ENCODE data around the gene HSP90B1. TPM values are rescaled to one million over a fixed set of nuclear protein-coding genes. Genes with fewer than 3 reads are reported as not detected.

HSP90B1 gene
- polyA plus RNA-seq, 1 of the 3 experiments (the other 2 are of a cell fraction), result 420 TPM

DNA sequence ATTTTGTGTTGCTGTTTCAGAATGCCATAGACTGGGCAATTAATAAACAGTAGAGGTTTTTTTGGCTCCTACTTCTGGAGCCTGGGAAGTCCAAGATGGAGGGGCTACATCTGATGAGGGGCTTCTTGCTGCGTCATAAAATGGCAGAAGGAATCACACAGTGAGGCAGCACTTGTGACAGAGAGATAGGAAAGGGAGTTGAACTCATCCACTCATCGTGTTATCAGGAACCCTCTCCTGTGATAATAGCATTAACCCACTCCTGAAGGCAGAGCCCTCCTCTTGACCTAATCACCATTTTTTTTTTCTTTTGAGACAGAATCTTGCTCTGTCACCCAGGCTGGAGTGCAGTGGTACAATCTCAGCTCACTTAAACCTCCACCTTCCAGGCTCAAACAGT is 45.2 kb downstream of the HSP90B1 start:
- WGBS (ENCODE audit: low lambda C conversion rate), result 77% methylated on average over 2 of the region's 2 CpGs
- H3K36me3 ChIP-seq (replicated peaks in 1 of 2; ENCODE audit: control insufficient read depth in 1 of 2, insufficient read depth in 2 of 2, low read length in 1 of 2), result peaks cover 20 to 37% of the 10 kb centered on the region in 2 experiments
- TF ChIP-seq, protein P1, sequence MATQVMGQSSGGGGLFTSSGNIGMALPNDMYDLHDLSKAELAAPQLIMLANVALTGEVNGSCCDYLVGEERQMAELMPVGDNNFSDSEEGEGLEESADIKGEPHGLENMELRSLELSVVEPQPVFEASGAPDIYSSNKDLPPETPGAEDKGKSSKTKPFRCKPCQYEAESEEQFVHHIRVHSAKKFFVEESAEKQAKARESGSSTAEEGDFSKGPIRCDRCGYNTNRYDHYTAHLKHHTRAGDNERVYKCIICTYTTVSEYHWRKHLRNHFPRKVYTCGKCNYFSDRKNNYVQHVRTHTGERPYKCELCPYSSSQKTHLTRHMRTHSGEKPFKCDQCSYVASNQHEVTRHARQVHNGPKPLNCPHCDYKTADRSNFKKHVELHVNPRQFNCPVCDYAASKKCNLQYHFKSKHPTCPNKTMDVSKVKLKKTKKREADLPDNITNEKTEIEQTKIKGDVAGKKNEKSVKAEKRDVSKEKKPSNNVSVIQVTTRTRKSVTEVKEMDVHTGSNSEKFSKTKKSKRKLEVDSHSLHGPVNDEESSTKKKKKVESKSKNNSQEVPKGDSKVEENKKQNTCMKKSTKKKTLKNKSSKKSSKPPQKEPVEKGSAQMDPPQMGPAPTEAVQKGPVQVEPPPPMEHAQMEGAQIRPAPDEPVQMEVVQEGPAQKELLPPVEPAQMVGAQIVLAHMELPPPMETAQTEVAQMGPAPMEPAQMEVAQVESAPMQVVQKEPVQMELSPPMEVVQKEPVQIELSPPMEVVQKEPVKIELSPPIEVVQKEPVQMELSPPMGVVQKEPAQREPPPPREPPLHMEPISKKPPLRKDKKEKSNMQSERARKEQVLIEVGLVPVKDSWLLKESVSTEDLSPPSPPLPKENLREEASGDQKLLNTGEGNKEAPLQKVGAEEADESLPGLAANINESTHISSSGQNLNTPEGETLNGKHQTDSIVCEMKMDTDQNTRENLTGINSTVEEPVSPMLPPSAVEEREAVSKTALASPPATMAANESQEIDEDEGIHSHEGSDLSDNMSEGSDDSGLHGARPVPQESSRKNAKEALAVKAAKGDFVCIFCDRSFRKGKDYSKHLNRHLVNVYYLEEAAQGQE (IDR thresholded peaks at IDR 0.05; ENCODE audit: low read depth, low read length), result no peak
- no peak for TF ChIP-seq RCOR1 (IDR thresholded peaks at IDR 0.05; ENCODE audit: low read length)
- TF ChIP-seq YY1 (IDR thresholded peaks at IDR 0.05; ENCODE audit: low read depth), result no peak
- TF ChIP-seq RXRA (IDR thresholded peaks at IDR 0.05; ENCODE audit: borderline replicate concordance, low read depth), result no peak
- TF ChIP-seq, protein P2, sequence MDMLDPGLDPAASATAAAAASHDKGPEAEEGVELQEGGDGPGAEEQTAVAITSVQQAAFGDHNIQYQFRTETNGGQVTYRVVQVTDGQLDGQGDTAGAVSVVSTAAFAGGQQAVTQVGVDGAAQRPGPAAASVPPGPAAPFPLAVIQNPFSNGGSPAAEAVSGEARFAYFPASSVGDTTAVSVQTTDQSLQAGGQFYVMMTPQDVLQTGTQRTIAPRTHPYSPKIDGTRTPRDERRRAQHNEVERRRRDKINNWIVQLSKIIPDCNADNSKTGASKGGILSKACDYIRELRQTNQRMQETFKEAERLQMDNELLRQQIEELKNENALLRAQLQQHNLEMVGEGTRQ (IDR thresholded peaks at IDR 0.05; ENCODE audit: borderline replicate concordance, low read depth, low read length), result no peak
- no peak for TF ChIP-seq CHD2 (IDR thresholded peaks at IDR 0.05; ENCODE audit: low read length, partially characterized antibody)

DNA sequence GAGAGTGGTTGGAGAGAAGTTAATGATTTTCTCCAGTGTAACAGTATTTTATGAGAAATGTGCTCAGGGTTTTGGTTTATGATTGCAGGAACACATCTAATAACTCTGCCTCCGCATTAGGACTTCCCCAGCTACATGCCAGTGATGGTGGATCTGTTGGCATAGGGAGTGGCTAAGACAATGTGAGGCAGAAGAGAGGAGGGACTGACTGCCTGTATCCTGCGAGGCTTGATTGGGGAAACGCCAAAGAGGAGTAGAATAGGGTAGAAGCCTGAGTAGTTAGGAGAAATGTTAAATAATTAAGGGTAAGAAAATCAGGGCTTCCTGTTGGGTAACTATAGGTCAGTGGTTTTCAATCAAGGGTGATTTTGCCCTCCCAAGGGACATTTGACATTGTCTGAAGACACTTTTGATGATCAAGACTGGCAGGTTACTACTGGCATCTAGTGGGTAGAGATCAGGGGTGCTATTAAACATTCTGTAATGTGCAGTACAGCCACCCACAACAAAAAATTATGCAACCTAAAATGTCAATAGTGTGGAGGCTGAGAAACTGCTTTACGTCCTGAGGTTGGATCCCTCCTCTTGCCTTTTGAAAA is 48.3 kb downstream of the HSP90B1 start:
- no peak overlapping the region for H3K4me3 ChIP-seq (ENCODE audit: low read depth in 2 of 2, low read length in 1 of 2)
- no peaks in the 10 kb centered on the region for H3K9me3 ChIP-seq
- H3K4me1 ChIP-seq (ENCODE audit: control insufficient read depth in 1 of 2, insufficient read depth in 2 of 2, low read depth in 1 of 2, low read length in 1 of 2), result no peaks in the 10 kb centered on the region
- H3K79me2 ChIP-seq (ENCODE audit: insufficient read depth), result peaks cover 69% of the 10 kb centered on the region
- no peak overlapping the region for H3K27ac ChIP-seq (ENCODE audit: low read depth in 2 of 2, low read length in 1 of 2)
- no peak overlapping the region for H2AFZ ChIP-seq (ENCODE audit: low read depth)
- DNase-seq, result no peak
- ChIA-PET CTCF (no interaction called here), POLR2A (no interaction called here)
- H3F3A ChIP-seq (replicated peaks; ENCODE audit: insufficient read depth), result peaks cover 26% of the 10 kb centered on the region
- no peak overlapping the region for H3K4me2 ChIP-seq
- no peak overlapping the region for H3K9ac ChIP-seq
- H3K27me3 ChIP-seq (ENCODE audit: insufficient read depth), result no peaks in the 10 kb centered on the region
- H3K9me2 ChIP-seq, result no peaks in the 10 kb centered on the region
- 92% methylated on average over 4 of the region's 4 CpGs for WGBS (ENCODE audit: low lambda C conversion rate)
- no peaks in the 10 kb centered on the region for H4K20me1 ChIP-seq (ENCODE audit: insufficient read depth)
- peaks cover 44 to 63% of the 10 kb centered on the region in 2 experiments for H3K36me3 ChIP-seq (replicated peaks in 1 of 2; ENCODE audit: control insufficient read depth in 1 of 2, insufficient read depth in 2 of 2, low read length in 1 of 2)
- TF ChIP-seq JUND (IDR thresholded peaks at IDR 0.05), result no peak
- TF ChIP-seq CHD2 (IDR thresholded peaks at IDR 0.05; ENCODE audit: low read length, partially characterized antibody), result no peak
- TF ChIP-seq SMC3 (IDR thresholded peaks at IDR 0.05; ENCODE audit: low read depth, low read length), result no peak
- no peak for TF ChIP-seq GABPA (IDR thresholded peaks at IDR 0.05; ENCODE audit: low read depth)
- TF ChIP-seq EZH2phosphoT487 (IDR thresholded peaks at IDR 0.05; ENCODE audit: borderline replicate concordance, low read depth), result no peak
- no peak for TF ChIP-seq FOXM1 (IDR thresholded peaks at IDR 0.05; ENCODE audit: low read depth)
- TF ChIP-seq, protein P3, sequence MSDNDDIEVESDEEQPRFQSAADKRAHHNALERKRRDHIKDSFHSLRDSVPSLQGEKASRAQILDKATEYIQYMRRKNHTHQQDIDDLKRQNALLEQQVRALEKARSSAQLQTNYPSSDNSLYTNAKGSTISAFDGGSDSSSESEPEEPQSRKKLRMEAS (IDR thresholded peaks at IDR 0.05; ENCODE audit: low read depth), result no peak
- TF ChIP-seq RAD21 (IDR thresholded peaks at IDR 0.05; ENCODE audit: low read length), result no peak
- TF ChIP-seq, protein P2 (IDR thresholded peaks at IDR 0.05; ENCODE audit: borderline replicate concordance, low read depth, low read length), result no peak
- TF ChIP-seq FOXJ3 (CRISPR knock-in tag; IDR thresholded peaks at IDR 0.05), result no peak
- TF ChIP-seq TAF1 (IDR thresholded peaks at IDR 0.05; ENCODE audit: borderline replicate concordance, low read depth, low read length), result no peak
- no peak for TF ChIP-seq RXRA (IDR thresholded peaks at IDR 0.05; ENCODE audit: borderline replicate concordance, low read depth)
- TF ChIP-seq, protein P4, sequence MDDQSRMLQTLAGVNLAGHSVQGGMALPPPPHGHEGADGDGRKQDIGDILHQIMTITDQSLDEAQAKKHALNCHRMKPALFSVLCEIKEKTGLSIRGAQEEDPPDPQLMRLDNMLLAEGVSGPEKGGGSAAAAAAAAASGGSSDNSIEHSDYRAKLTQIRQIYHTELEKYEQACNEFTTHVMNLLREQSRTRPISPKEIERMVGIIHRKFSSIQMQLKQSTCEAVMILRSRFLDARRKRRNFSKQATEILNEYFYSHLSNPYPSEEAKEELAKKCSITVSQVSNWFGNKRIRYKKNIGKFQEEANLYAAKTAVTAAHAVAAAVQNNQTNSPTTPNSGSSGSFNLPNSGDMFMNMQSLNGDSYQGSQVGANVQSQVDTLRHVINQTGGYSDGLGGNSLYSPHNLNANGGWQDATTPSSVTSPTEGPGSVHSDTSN (IDR thresholded peaks at IDR 0.05), result no peak
- no peak for TF ChIP-seq MXI1 (IDR thresholded peaks at IDR 0.05; ENCODE audit: low read depth, low read length)
- no peak for TF ChIP-seq TCF12 (IDR thresholded peaks at IDR 0.05)

More for the DNA sequence above, 45.2 kb downstream of the HSP90B1 start:
- peaks cover 94% of the 10 kb centered on the region for H3K79me2 ChIP-seq (ENCODE audit: insufficient read depth)
- no peaks in the 10 kb centered on the region for H3K9me2 ChIP-seq
- no peak overlapping the region for H2AFZ ChIP-seq (ENCODE audit: low read depth)
- H3K27ac ChIP-seq (ENCODE audit: low read depth in 2 of 2, low read length in 1 of 2), result no peak overlapping the region
- no peaks in the 10 kb centered on the region for H3K4me1 ChIP-seq (ENCODE audit: control insufficient read depth in 1 of 2, insufficient read depth in 2 of 2, low read depth in 1 of 2, low read length in 1 of 2)
- no peaks in the 10 kb centered on the region for H3K27me3 ChIP-seq (ENCODE audit: insufficient read depth)
- H3K4me2 ChIP-seq, result no peak overlapping the region
- POLR2A ChIA-PET, result no interaction called here
- 0 out of 2 replicates have a peak, but pooled peaks cover 7% of the 10 kb centered on the region for H4K20me1 ChIP-seq (ENCODE audit: insufficient read depth)
- H3K4me3 ChIP-seq (ENCODE audit: low read depth in 2 of 2, low read length in 1 of 2), result no peak overlapping the region
- H3F3A ChIP-seq (replicated peaks; ENCODE audit: insufficient read depth), result peaks cover 3% of the 10 kb centered on the region
- H3K9ac ChIP-seq, result no peak overlapping the region
- no peaks in the 10 kb centered on the region for H3K9me3 ChIP-seq
- CTCF ChIA-PET, result no interaction called here
- no peak for DNase-seq
